Measurements from ENCODE around the gene HDAC11. TPM values are rescaled to one million over a fixed set of nuclear protein-coding genes. Genes with fewer than 3 reads are reported as not detected.

HDAC11 gene
- total and polyA plus RNA-seq, 9 of the 15 experiments (the other 6 are each of a cell fraction or from before 2014, with no cell fraction given) = 0.60 to 6.0 (median 4.5) TPM

DNA sequence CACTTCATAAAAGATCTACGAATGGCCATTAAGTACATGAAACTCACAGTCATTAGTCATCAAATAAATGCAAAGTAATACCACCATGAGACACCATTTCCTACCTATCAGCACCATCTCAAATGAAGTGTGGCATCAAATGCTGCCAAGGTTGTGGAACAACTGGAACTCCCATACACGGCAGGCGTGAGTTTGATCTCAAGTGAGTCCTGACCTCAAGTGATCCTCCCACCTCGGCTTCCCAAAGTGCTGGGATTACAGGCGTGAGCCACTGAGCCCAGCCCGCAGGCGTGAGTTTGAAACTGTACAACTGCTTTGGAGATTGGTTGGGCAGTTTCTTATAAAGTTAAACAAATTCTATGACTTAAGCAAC is 28.8 kb upstream of the HDAC11 start (continued):
- TF ChIP-seq KAT2B (IDR thresholded peaks at IDR 0.05; ENCODE audit: low read depth, low read length) = no peak
- TF ChIP-seq, protein P1, sequence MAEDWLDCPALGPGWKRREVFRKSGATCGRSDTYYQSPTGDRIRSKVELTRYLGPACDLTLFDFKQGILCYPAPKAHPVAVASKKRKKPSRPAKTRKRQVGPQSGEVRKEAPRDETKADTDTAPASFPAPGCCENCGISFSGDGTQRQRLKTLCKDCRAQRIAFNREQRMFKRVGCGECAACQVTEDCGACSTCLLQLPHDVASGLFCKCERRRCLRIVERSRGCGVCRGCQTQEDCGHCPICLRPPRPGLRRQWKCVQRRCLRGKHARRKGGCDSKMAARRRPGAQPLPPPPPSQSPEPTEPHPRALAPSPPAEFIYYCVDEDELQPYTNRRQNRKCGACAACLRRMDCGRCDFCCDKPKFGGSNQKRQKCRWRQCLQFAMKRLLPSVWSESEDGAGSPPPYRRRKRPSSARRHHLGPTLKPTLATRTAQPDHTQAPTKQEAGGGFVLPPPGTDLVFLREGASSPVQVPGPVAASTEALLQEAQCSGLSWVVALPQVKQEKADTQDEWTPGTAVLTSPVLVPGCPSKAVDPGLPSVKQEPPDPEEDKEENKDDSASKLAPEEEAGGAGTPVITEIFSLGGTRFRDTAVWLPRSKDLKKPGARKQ (CRISPR knock-in tag; IDR thresholded peaks at IDR 0.05) = no peak
- no peak for TF ChIP-seq SAFB (IDR thresholded peaks at IDR 0.05; ENCODE audit: borderline replicate concordance, low read depth, low read length)
- TF ChIP-seq ZNF174 (CRISPR knock-in tag; IDR thresholded peaks at IDR 0.05) = no peak
- TF ChIP-seq NR4A1 (CRISPR knock-in tag; IDR thresholded peaks at IDR 0.05) = no peak
- TF ChIP-seq NR4A1 (tag; IDR thresholded peaks at IDR 0.05) = peak; percentile 44; the same call in 1 of the 2 replicates

DNA sequence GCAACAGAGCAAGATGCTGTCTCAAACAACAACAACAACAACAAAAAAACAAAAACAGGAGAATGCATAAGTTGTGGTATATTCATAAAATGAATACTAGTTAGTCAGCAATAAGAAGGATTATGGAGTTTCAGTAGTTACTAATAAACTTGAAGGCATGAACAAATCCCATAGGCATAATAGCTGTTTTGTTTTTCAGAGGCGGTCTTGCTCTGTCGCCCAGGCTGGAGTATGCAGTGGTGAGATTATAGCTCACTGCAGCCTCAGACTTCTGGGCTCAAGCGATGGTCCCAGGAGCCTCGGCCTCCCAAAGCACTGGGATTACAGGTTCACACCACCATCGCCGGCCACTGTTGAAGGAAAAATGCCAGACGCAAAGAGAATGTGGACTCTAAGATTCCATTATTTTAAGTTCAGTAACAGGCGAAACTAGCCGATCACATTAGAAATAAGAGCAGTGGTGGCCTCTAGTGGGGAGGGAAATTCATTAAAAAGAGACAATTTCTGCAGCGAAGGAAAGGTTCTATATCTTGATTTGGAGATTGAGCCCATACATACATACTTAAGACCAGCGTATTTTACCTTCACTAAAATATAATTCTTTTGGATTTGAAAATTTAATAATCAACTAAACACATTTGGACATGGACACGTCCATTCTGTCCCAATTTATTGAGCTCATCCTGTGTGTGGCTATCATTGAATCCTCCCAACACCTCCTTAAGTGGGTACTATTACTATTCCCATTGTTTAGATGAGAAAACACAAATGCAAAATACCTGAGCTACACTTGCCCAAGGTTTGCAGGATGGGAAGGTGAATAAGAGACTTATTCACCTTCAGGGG is 27.4 kb upstream of the HDAC11 start:
- POLR2A ChIA-PET = interaction anchor here (0.5 to 1.8 kb wide), 11 partner anchors 11 to 726 kb away, joined by 3 to 10 read pairs (median 5); partner anchors contain the start of genes LSM3 and XPC
- Histone ChIP-seq H3K36me3 (ENCODE audit: control insufficient read depth, insufficient read depth, low read length) (no peaks in the 10 kb centered on the region), H3K4me1 (replicated peaks in 1 of 2; ENCODE audit: control insufficient read depth in 2 of 2, insufficient read depth in 2 of 2, low read length in 2 of 2) (peaks cover 16 to 24% of the 10 kb centered on the region in 2 experiments; a peak in 4 of 5 replicates), H2AFZ (ENCODE audit: low read depth, low read length) (peak overlapping the region; percentile 99), H3K4me3 (peak overlapping the region; percentile 43), H3K79me2 (ENCODE audit: control insufficient read depth, insufficient read depth, low read length) (no peaks in the 10 kb centered on the region), H4K20me1 (replicated peaks; ENCODE audit: control insufficient read depth, insufficient read depth, low read length) (no peaks in the 10 kb centered on the region), H3K9ac (ENCODE audit: insufficient read depth in 1 of 2, low read depth in 2 of 2, low read length in 2 of 2) (peak overlapping the region in 1 of 2 experiments; percentile 85; a peak in 2 of 4 replicates), H3K9me1 (ENCODE audit: control insufficient read depth, insufficient read depth, low read length) (no peaks in the 10 kb centered on the region), H3K27ac (ENCODE audit: extremely low read depth, low read depth, low read length) (peak overlapping the region; percentile 39; the same call in 1 of the 3 replicates), H3K9me3 (replicated peaks; ENCODE audit: control insufficient read depth, insufficient read depth, low read depth, low read length) (no peaks in the 10 kb centered on the region), H3K27me3 (ENCODE audit: control insufficient read depth in 2 of 2, insufficient read depth in 2 of 2, low read length in 2 of 2) (no peaks in the 10 kb centered on the region), H3K4me2 (ENCODE audit: insufficient read depth, low read length) (peak overlapping the region; percentile 98)
- CTCF ChIA-PET (ENCODE audit: low intra/inter-chr PET ratio) = interaction anchor here (0.7 to 1.4 kb wide), 5 partner anchors 33 to 198 kb away, joined by 3 to 4 read pairs (median 3); no protein-coding TSS in a partner anchor
- FAIRE-seq (peak; percentile 61), ATAC-seq (peak; percentile 59), DNase-seq (ENCODE audit: extremely low read depth in 1 of 4, low spot score in 3 of 4) (peak; percentile 58 to 80 (median 61))
- no TSS peak for BruUV-seq (replicated peaks)
- intact Hi-C loops (cut with micrococcal nuclease) (loop anchor here (1.0 to 5.0 kb wide), 4 partner anchors 48 to 169 kb away; no protein-coding TSS in a partner anchor), in situ Hi-C loops (cut with MboI) (no loop called here)
- WGBS (ENCODE audit: insufficient coverage, low coverage, missing lambda C conversion rate) = 7% methylated on average over 12 of the region's 12 CpGs
- no peak for TF ChIP-seq SLC30A9 (CRISPR knock-in tag; IDR thresholded peaks at IDR 0.05)
- TF ChIP-seq SMAD4 (CRISPR knock-in tag; conservative IDR thresholded peaks at IDR 0.05) = 0 out of 2 replicates have a peak, but pooled peaks have one; percentile 11
- TF ChIP-seq SETDB1 (IDR thresholded peaks at IDR 0.05; ENCODE audit: low read length) = no peak
- TF ChIP-seq ZNF253 (CRISPR knock-in tag; conservative IDR thresholded peaks at IDR 0.05) = no peak
- TF ChIP-seq, protein P2, sequence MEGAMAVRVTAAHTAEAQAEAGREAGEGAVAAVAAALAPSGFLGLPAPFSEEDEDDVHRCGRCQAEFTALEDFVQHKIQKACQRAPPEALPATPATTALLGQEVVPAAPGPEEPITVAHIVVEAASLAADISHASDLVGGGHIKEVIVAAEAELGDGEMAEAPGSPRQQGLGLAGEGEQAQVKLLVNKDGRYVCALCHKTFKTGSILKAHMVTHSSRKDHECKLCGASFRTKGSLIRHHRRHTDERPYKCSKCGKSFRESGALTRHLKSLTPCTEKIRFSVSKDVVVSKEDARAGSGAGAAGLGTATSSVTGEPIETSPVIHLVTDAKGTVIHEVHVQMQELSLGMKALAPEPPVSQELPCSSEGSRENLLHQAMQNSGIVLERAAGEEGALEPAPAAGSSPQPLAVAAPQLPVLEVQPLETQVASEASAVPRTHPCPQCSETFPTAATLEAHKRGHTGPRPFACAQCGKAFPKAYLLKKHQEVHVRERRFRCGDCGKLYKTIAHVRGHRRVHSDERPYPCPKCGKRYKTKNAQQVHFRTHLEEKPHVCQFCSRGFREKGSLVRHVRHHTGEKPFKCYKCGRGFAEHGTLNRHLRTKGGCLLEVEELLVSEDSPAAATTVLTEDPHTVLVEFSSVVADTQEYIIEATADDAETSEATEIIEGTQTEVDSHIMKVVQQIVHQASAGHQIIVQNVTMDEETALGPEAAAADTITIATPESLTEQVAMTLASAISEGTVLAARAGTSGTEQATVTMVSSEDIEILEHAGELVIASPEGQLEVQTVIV (CRISPR knock-in tag; IDR thresholded peaks at IDR 0.05; ENCODE audit: borderline replicate concordance) = no peak
- no peak for TF ChIP-seq FOXK1 (CRISPR knock-in tag; IDR thresholded peaks at IDR 0.05; ENCODE audit: borderline replicate concordance)
- TF ChIP-seq, protein P3, sequence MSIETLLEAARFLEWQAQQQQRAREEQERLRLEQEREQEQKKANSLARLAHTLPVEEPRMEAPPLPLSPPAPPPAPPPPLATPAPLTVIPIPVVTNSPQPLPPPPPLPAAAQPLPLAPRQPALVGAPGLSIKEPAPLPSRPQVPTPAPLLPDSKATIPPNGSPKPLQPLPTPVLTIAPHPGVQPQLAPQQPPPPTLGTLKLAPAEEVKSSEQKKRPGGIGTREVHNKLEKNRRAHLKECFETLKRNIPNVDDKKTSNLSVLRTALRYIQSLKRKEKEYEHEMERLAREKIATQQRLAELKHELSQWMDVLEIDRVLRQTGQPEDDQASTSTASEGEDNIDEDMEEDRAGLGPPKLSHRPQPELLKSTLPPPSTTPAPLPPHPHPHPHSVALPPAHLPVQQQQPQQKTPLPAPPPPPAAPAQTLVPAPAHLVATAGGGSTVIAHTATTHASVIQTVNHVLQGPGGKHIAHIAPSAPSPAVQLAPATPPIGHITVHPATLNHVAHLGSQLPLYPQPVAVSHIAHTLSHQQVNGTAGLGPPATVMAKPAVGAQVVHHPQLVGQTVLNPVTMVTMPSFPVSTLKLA (conservative IDR thresholded peaks at IDR 0.05) = 0 out of 4 replicates have a peak, but pooled peaks of 1 of the 2 experiments have one; percentile 27
- 0 out of 4 replicates have a peak, but pooled peaks of 1 of the 2 experiments have one; percentile 1 for TF ChIP-seq KDM1A (IDR thresholded peaks at IDR 0.05)

Measured in K562 (cell line).